Measurements from ENCODE around the gene PNMA8A. TPM values are rescaled to one million over a fixed set of nuclear protein-coding genes. Genes with fewer than 3 reads are reported as not detected.

Gene PNMA8A
- total and polyA plus RNA-seq, 2 donors (not counting 1 experiment from before 2014, with no cell fraction given): 0.45 to 8.9 TPM

- Histone ChIP-seq H3K9ac (ENCODE audit: insufficient read depth, low read length) (no peak overlapping the region), H3K4me2 (ENCODE audit: extremely low read depth, insufficient read depth, low read length) (no peak overlapping the region), H2AFZ (ENCODE audit: low read length) (no peak overlapping the region), H3K36me3 (ENCODE audit: control insufficient read depth, insufficient read depth, low read length) (no peaks in the 10 kb centered on the region), H3K4me1 (ENCODE audit: control insufficient read depth, extremely low read depth, insufficient read depth, low read length) (peaks cover 7% of the 10 kb centered on the region), H3K27ac (ENCODE audit: insufficient read depth, low read length) (no peak overlapping the region), H4K20me1 (ENCODE audit: control insufficient read depth, extremely low read depth, insufficient read depth, low read length) (no peaks in the 10 kb centered on the region), H3K79me2 (ENCODE audit: control insufficient read depth, insufficient read depth, low read length) (no peaks in the 10 kb centered on the region), H3K9me3 (ENCODE audit: control insufficient read depth, insufficient read depth, low read depth, low read length) (no peaks in the 10 kb centered on the region), H3K4me3 (replicated peaks in 1 of 4; ENCODE audit: control extremely low read depth in 1 of 4, insufficient read depth in 1 of 4, low read depth in 3 of 4, low read length in 4 of 4) (no peak overlapping the region), H3K27me3 (ENCODE audit: control insufficient read depth, insufficient read depth, low read length) (peaks cover 22% of the 10 kb centered on the region)
- no peak for TF ChIP-seq EZH2 (IDR thresholded peaks at IDR 0.05; ENCODE audit: low read length, missing control alignments)
- no peak for TF ChIP-seq CTCF (conservative IDR thresholded peaks at IDR 0.05 in 1 of 2, IDR thresholded peaks at IDR 0.05 in 1 of 2; ENCODE audit: low read depth in 1 of 2, low read length in 2 of 2)
- DNase-seq (ENCODE audit: low read depth in 2 of 2): no peak
These were observed 19.4 kb upstream of the PNMA8A start for GRCh38 chr19:46490774-46491173.

- peak; percentile 23 to 36 for TF ChIP-seq CTCF (conservative IDR thresholded peaks at IDR 0.05 in 1 of 2, IDR thresholded peaks at IDR 0.05 in 1 of 2; ENCODE audit: low read depth in 1 of 2, low read length in 2 of 2)
- peak; percentile 29 for TF ChIP-seq EZH2 (IDR thresholded peaks at IDR 0.05; ENCODE audit: low read length, missing control alignments)
- H3K9ac ChIP-seq (ENCODE audit: insufficient read depth, low read length): no peak overlapping the region
- H3K27me3 ChIP-seq (ENCODE audit: control insufficient read depth, insufficient read depth, low read length): peaks cover 22% of the 10 kb centered on the region
- H3K27ac ChIP-seq (ENCODE audit: insufficient read depth, low read length): no peak overlapping the region
- H3K4me1 ChIP-seq (ENCODE audit: control insufficient read depth, extremely low read depth, insufficient read depth, low read length): peaks cover 7% of the 10 kb centered on the region
- H2AFZ ChIP-seq (ENCODE audit: low read length): no peak overlapping the region
- DNase-seq (ENCODE audit: low read depth in 2 of 2): peak; percentile 56 to 83
- no peak overlapping the region for H3K4me3 ChIP-seq (replicated peaks in 1 of 4; ENCODE audit: control extremely low read depth in 1 of 4, insufficient read depth in 1 of 4, low read depth in 3 of 4, low read length in 4 of 4)
- no peaks in the 10 kb centered on the region for H3K36me3 ChIP-seq (ENCODE audit: control insufficient read depth, insufficient read depth, low read length)
- no peaks in the 10 kb centered on the region for H4K20me1 ChIP-seq (ENCODE audit: control insufficient read depth, extremely low read depth, insufficient read depth, low read length)
- H3K4me2 ChIP-seq (ENCODE audit: extremely low read depth, insufficient read depth, low read length): peak overlapping the region; percentile 35
- no peaks in the 10 kb centered on the region for H3K79me2 ChIP-seq (ENCODE audit: control insufficient read depth, insufficient read depth, low read length)
- H3K9me3 ChIP-seq (ENCODE audit: control insufficient read depth, insufficient read depth, low read depth, low read length): no peaks in the 10 kb centered on the region
These were observed 18.3 kb upstream of the PNMA8A start for GRCh38 chr19:46489445-46490272.

GRCh38 chr19:46488551-46488950 lies 17.2 kb upstream of the PNMA8A start:
- no peak for TF ChIP-seq EZH2 (IDR thresholded peaks at IDR 0.05; ENCODE audit: low read length, missing control alignments)
- TF ChIP-seq CTCF (conservative IDR thresholded peaks at IDR 0.05 in 1 of 2, IDR thresholded peaks at IDR 0.05 in 1 of 2; ENCODE audit: low read depth in 1 of 2, low read length in 2 of 2): no peak
- no peaks in the 10 kb centered on the region for H3K36me3 ChIP-seq (ENCODE audit: control insufficient read depth, insufficient read depth, low read length)
- H3K9me3 ChIP-seq (ENCODE audit: control insufficient read depth, insufficient read depth, low read depth, low read length): no peaks in the 10 kb centered on the region
- H3K27me3 ChIP-seq (ENCODE audit: control insufficient read depth, insufficient read depth, low read length): peaks cover 18% of the 10 kb centered on the region
- H2AFZ ChIP-seq (ENCODE audit: low read length): no peak overlapping the region
- H3K79me2 ChIP-seq (ENCODE audit: control insufficient read depth, insufficient read depth, low read length): no peaks in the 10 kb centered on the region
- H4K20me1 ChIP-seq (ENCODE audit: control insufficient read depth, extremely low read depth, insufficient read depth, low read length): no peaks in the 10 kb centered on the region
- peaks cover 7% of the 10 kb centered on the region for H3K4me1 ChIP-seq (ENCODE audit: control insufficient read depth, extremely low read depth, insufficient read depth, low read length)
- no peak overlapping the region for H3K9ac ChIP-seq (ENCODE audit: insufficient read depth, low read length)
- DNase-seq (ENCODE audit: low read depth in 2 of 2): no peak
- H3K4me2 ChIP-seq (ENCODE audit: extremely low read depth, insufficient read depth, low read length): no peak overlapping the region
- H3K27ac ChIP-seq (ENCODE audit: insufficient read depth, low read length): no peak overlapping the region
- no peak overlapping the region for H3K4me3 ChIP-seq (replicated peaks in 1 of 4; ENCODE audit: control extremely low read depth in 1 of 4, insufficient read depth in 1 of 4, low read depth in 3 of 4, low read length in 4 of 4)

Data from fibroblast of lung (primary cell).